Colonic mucosa (tissue), 4 donors: ENCODE measurements around the gene IFI27. TPM values are rescaled to one million over a fixed set of nuclear protein-coding genes. Genes with fewer than 3 reads are reported as not detected.

Experiments used
- DNase-seq: peaks from one replicate; pipeline ENCODE4 v3.0.0-alpha.2; 2020
- H3K27ac ChIP-seq: fragments of 200-600 bp; one replicate; pipeline ENCODE4 v1.8.0; 2021
- H3K27me3 ChIP-seq: fragments of 200-600 bp; one replicate; pipeline ENCODE4 v1.8.0; 2021
- H3K36me3 ChIP-seq: fragments of 200-600 bp; one replicate; pipeline ENCODE4 v1.8.0; 2021
- H3K4me1 ChIP-seq: fragments of 200-600 bp; one replicate; pipeline ENCODE4 v1.8.0; 2021; ENCODE audit warnings: mild to moderate bottlenecking
- H3K4me3 ChIP-seq: fragments of 200-600 bp; one replicate; pipeline ENCODE4 v1.8.0; 2021
- H3K9ac ChIP-seq, 2 donors: one replicate each; pipeline ENCODE4 v1.7.0; 2013; ENCODE audit warnings: control low read depth in 2 of 2, low read depth in 2 of 2, low read length in 2 of 2
- H3K9me3 ChIP-seq: fragments of 200-600 bp; one replicate; pipeline ENCODE4 v1.8.0; 2021
- CTCF ChIP-seq: fragments of 200-600 bp; IDR thresholded peaks from one replicate; pipeline ENCODE4 v1.8.0; 2022; ENCODE audit warnings: antibody characterized with exemption, mild to moderate bottlenecking
- intact Hi-C: fragments of 100-400 bp; cut with DNase I; formaldehyde crosslinking; loops from one replicate; pipeline ENCODE4 v1.14.1; 2022
- total RNA-seq, 2 donors: library from RNA; stranded (reverse); fragmentation: NEBNext Ultra II Directional in 1 of 2; extraction: Animal tissue kit (Norgen Biotek cat#: 25700) in 1 of 2; gene quantifications; one replicate each; pipeline ENCODE4 v1.2.1, GENCODE V29; 2021
- donor health status: healthy.
- donor health status: DM: no; HTN: no; CAD: no.
- donor health status: DM: no; HTN: no; CAD: no.

Gene IFI27
- total RNA-seq, 2 donors from 2014 or later: 219 to 709 TPM

GRCh38 chr14:94121485-94121884 is 10.9 kb downstream of the IFI27 start:
- TF ChIP-seq CTCF: no peak
- Histone ChIP-seq H3K9me3 (no peaks in the 10 kb centered on the region), H3K4me3 (no peak overlapping the region), H3K27me3 (no peaks in the 10 kb centered on the region), H3K27ac (no peak overlapping the region), H3K9ac (no peak overlapping the region), H3K36me3 (no peaks in the 10 kb centered on the region), H3K4me1 (no peaks in the 10 kb centered on the region)
- DNase-seq: no peak
- intact Hi-C loops: loop anchor here (10.0 kb wide), 1 partner anchor 177 kb away; no protein-coding TSS in a partner anchor

GRCh38 chr14:94122438-94122837 is 11.9 kb downstream of the IFI27 start:
- Histone ChIP-seq H3K36me3 (no peaks in the 10 kb centered on the region), H3K4me1 (no peaks in the 10 kb centered on the region), H3K9me3 (no peaks in the 10 kb centered on the region), H3K4me3 (no peak overlapping the region), H3K9ac (no peak overlapping the region), H3K27me3 (no peaks in the 10 kb centered on the region), H3K27ac (no peak overlapping the region)
- intact Hi-C loops: loop anchor here (10.0 kb wide), 1 partner anchor 178 kb away; no protein-coding TSS in a partner anchor
- peak; percentile 7 for DNase-seq
- no peak for TF ChIP-seq CTCF

- no peaks in the 10 kb centered on the region for H3K36me3 ChIP-seq
- H3K9me3 ChIP-seq: no peaks in the 10 kb centered on the region
- H3K4me3 ChIP-seq: no peak overlapping the region
- H3K4me1 ChIP-seq: no peaks in the 10 kb centered on the region
- DNase-seq: peak; percentile 7
- H3K9ac ChIP-seq: no peak overlapping the region
- H3K27ac ChIP-seq: no peak overlapping the region
- intact Hi-C loops: loop anchor here (10.0 kb wide), 1 partner anchor 178 kb away; no protein-coding TSS in a partner anchor
- no peaks in the 10 kb centered on the region for H3K27me3 ChIP-seq
- no peak for TF ChIP-seq CTCF
These were observed 12.8 kb downstream of the IFI27 start for GRCh38 chr14:94123296-94123695.

- no peaks in the 10 kb centered on the region for H3K36me3 ChIP-seq
- H3K27ac ChIP-seq: no peak overlapping the region
- no peak overlapping the region for H3K9ac ChIP-seq
- intact Hi-C loops: loop anchor here (10.0 kb wide), 1 partner anchor 179 kb away; no protein-coding TSS in a partner anchor
- no peaks in the 10 kb centered on the region for H3K4me1 ChIP-seq
- no peaks in the 10 kb centered on the region for H3K27me3 ChIP-seq
- peak; percentile 3 for DNase-seq
- H3K4me3 ChIP-seq: no peak overlapping the region
- TF ChIP-seq CTCF: no peak
- H3K9me3 ChIP-seq: no peaks in the 10 kb centered on the region
These were observed 13.3 kb downstream of the IFI27 start for GRCh38 chr14:94123868-94124267.

- Histone ChIP-seq H3K36me3 (no peaks in the 10 kb centered on the region), H3K4me3 (no peak overlapping the region), H3K27me3 (no peaks in the 10 kb centered on the region), H3K4me1 (no peaks in the 10 kb centered on the region), H3K9me3 (no peaks in the 10 kb centered on the region), H3K9ac (no peak overlapping the region), H3K27ac (no peak overlapping the region)
- intact Hi-C loops: loop anchor here (10.0 kb wide), 1 partner anchor 180 kb away; no protein-coding TSS in a partner anchor
- TF ChIP-seq CTCF: no peak
- DNase-seq: peak; percentile 13
These were observed 14.2 kb downstream of the IFI27 start for GRCh38 chr14:94124582-94125377.
